ENCODE measurements around the gene ABCC9.

ABCC9 gene

GRCh38 chr12:21940549-21941505 is at the start of gene ABCC9:
ABCC9 (minus strand) TSS chr12:21941426; CDS start chr12:21936674, 4,752 bp downstream.
- H3K79me2 ChIP-seq (ENCODE audit: insufficient read depth, low read depth): no peaks in the 10 kb centered on the region
- H3K4me3 ChIP-seq (IDR thresholded peaks at IDR 0.05; ENCODE audit: insufficient read depth, low read depth, low read length): no peak within 1 kb of the TSS
- H3K27ac ChIP-seq: no peak within 1 kb of the TSS
- H2AFZ ChIP-seq (ENCODE audit: low read depth): no peak within 1 kb of the TSS
- no peak within 1 kb of the TSS for H3K9ac ChIP-seq
- H3K4me2 ChIP-seq: no peak within 1 kb of the TSS
- no peaks in the 10 kb centered on the region for H3K4me1 ChIP-seq (ENCODE audit: low read depth, poor library complexity, severe bottlenecking)
- H3K27me3 ChIP-seq (ENCODE audit: insufficient read depth, low read depth): no peaks in the 10 kb centered on the region
- no peaks in the 10 kb centered on the region for H3K36me3 ChIP-seq (ENCODE audit: insufficient read depth)
- H4K20me1 ChIP-seq (ENCODE audit: insufficient read depth): no peaks in the 10 kb centered on the region
- TF ChIP-seq CTCF (conservative IDR thresholded peaks at IDR 0.05; ENCODE audit: low read depth, low read length): no peak

GRCh38 chr12:21989819-21990412 is 48.7 kb upstream of the ABCC9 start:
- Histone ChIP-seq H3K36me3 (ENCODE audit: insufficient read depth) (no peaks in the 10 kb centered on the region), H3K9ac (no peak overlapping the region), H3K4me2 (no peak overlapping the region), H2AFZ (ENCODE audit: low read depth) (no peak overlapping the region), H3K4me3 (IDR thresholded peaks at IDR 0.05; ENCODE audit: insufficient read depth, low read depth, low read length) (no peak overlapping the region), H3K27ac (no peak overlapping the region), H3K79me2 (ENCODE audit: insufficient read depth, low read depth) (no peaks in the 10 kb centered on the region), H3K4me1 (ENCODE audit: low read depth, poor library complexity, severe bottlenecking) (no peaks in the 10 kb centered on the region), H4K20me1 (ENCODE audit: insufficient read depth) (no peaks in the 10 kb centered on the region), H3K27me3 (ENCODE audit: insufficient read depth, low read depth) (no peaks in the 10 kb centered on the region)
- peak; percentile 41 for TF ChIP-seq CTCF (conservative IDR thresholded peaks at IDR 0.05; ENCODE audit: low read depth, low read length)

GRCh38 chr12:21988619-21989018 is 47.4 kb upstream of the ABCC9 start:
- Histone ChIP-seq H3K4me1 (ENCODE audit: low read depth, poor library complexity, severe bottlenecking) (no peaks in the 10 kb centered on the region), H3K36me3 (ENCODE audit: insufficient read depth) (no peaks in the 10 kb centered on the region), H3K9ac (no peak overlapping the region), H3K4me2 (no peak overlapping the region), H3K79me2 (ENCODE audit: insufficient read depth, low read depth) (no peaks in the 10 kb centered on the region), H3K27me3 (ENCODE audit: insufficient read depth, low read depth) (no peaks in the 10 kb centered on the region), H3K27ac (no peak overlapping the region), H4K20me1 (ENCODE audit: insufficient read depth) (no peaks in the 10 kb centered on the region), H3K4me3 (IDR thresholded peaks at IDR 0.05; ENCODE audit: insufficient read depth, low read depth, low read length) (no peak overlapping the region), H2AFZ (ENCODE audit: low read depth) (no peak overlapping the region)
- no peak for TF ChIP-seq CTCF (conservative IDR thresholded peaks at IDR 0.05; ENCODE audit: low read depth, low read length)

- no peaks in the 10 kb centered on the region for H4K20me1 ChIP-seq (ENCODE audit: insufficient read depth)
- no peak overlapping the region for H3K4me2 ChIP-seq
- H3K4me3 ChIP-seq (IDR thresholded peaks at IDR 0.05; ENCODE audit: insufficient read depth, low read depth, low read length): no peak overlapping the region
- H3K79me2 ChIP-seq (ENCODE audit: insufficient read depth, low read depth): no peaks in the 10 kb centered on the region
- H3K36me3 ChIP-seq (ENCODE audit: insufficient read depth): no peaks in the 10 kb centered on the region
- H3K4me1 ChIP-seq (ENCODE audit: low read depth, poor library complexity, severe bottlenecking): no peaks in the 10 kb centered on the region
- H3K27me3 ChIP-seq (ENCODE audit: insufficient read depth, low read depth): no peaks in the 10 kb centered on the region
- no peak overlapping the region for H3K9ac ChIP-seq
- H3K27ac ChIP-seq: no peak overlapping the region
- TF ChIP-seq CTCF (conservative IDR thresholded peaks at IDR 0.05; ENCODE audit: low read depth, low read length): no peak
- no peak overlapping the region for H2AFZ ChIP-seq (ENCODE audit: low read depth)
These were observed 46.5 kb upstream of the ABCC9 start for GRCh38 chr12:21987755-21988154.

Data from KMS-11 (cell line).